Measurements from ENCODE around the gene IPO13.

IPO13 gene

DNA sequence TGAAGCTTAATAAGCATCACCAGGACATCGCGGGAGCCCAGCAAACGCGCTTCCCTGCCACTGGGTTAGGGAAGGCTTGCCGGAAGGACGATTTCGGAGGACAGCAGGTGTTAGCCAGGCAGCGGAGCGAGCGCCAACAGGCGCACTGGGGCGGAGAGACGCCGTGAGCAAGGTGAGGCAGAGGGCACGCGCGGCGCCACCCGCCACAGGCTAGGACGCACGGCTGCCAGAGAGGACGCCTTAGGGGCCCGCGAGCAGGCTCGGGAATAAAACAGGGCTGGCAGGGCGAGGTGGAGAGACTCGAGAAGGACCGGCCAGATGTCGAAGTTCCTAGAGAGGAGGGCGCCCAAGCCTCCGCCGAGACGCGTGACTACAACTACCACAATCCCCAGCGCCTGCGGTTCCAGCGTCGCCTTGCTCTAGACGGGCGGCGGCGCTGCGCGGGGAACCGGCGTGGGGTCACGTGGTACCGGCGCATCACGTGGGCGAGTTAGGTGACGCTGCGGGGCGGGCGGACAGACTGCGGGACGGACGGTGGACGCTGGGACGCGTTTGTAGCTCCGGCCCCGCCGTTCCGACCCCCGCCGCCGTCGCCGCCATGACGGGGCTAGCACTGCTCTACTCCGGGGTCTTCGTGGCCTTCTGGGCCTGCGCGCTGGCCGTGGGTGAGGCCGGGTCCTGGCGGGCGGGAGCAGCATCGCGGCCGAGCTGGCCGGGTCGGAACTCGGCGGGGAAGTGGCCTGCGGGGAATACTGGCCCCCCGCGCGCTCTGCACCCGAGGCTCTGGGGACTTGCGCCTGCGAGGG is 27.9 kb downstream of the IPO13 start, which contains the start of gene ATP6V0B:
TSS of gene ATP6V0B (plus strand) at position 518 of the 806 bp plus-strand sequence. CDS start at position 599, 81 bp downstream.
- DNase-seq (ENCODE audit: low read depth), result peak; percentile 75
- TF ChIP-seq, protein P1, sequence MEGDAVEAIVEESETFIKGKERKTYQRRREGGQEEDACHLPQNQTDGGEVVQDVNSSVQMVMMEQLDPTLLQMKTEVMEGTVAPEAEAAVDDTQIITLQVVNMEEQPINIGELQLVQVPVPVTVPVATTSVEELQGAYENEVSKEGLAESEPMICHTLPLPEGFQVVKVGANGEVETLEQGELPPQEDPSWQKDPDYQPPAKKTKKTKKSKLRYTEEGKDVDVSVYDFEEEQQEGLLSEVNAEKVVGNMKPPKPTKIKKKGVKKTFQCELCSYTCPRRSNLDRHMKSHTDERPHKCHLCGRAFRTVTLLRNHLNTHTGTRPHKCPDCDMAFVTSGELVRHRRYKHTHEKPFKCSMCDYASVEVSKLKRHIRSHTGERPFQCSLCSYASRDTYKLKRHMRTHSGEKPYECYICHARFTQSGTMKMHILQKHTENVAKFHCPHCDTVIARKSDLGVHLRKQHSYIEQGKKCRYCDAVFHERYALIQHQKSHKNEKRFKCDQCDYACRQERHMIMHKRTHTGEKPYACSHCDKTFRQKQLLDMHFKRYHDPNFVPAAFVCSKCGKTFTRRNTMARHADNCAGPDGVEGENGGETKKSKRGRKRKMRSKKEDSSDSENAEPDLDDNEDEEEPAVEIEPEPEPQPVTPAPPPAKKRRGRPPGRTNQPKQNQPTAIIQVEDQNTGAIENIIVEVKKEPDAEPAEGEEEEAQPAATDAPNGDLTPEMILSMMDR (IDR thresholded peaks at IDR 0.05; ENCODE audit: control insufficient read depth, extremely low read depth, insufficient read depth), result peak; percentile 22; the same call in 1 of the 2 replicates
- peak within 1 kb of the TSS; percentile 98 for H3K4me3 ChIP-seq (ENCODE audit: low read depth, low read length)

- DNase-seq (ENCODE audit: low read depth), result peak; percentile 27
- TF ChIP-seq, protein P1 (IDR thresholded peaks at IDR 0.05; ENCODE audit: control insufficient read depth, extremely low read depth, insufficient read depth), result no peak
- H3K4me3 ChIP-seq (ENCODE audit: low read depth, low read length), result peak overlapping the region; percentile 98
These were observed 28.7 kb downstream of the IPO13 start for GRCh38 chr1:43975249-43975961.

DNA sequence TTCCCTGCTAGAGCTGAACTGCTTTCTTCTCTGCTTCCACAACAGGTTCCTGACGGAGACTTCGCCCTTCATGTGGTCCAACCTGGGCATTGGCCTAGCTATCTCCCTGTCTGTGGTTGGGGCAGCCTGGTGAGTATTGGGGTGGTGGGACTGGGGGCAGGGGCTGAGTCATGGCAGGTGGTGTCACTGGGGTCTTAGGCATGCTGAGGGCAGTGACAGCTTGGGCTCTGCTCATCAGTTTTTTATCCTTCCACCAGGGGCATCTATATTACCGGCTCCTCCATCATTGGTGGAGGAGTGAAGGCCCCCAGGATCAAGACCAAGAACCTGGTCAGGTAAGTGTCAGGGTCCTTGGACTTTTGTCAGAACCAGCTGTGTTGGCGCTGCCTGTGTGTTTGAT is 29.3 kb downstream of the IPO13 start:
- H3K4me3 ChIP-seq (ENCODE audit: low read depth, low read length), result peak overlapping the region; percentile 98
- no peak for DNase-seq (ENCODE audit: low read depth)
- TF ChIP-seq, protein P1 (IDR thresholded peaks at IDR 0.05; ENCODE audit: control insufficient read depth, extremely low read depth, insufficient read depth), result no peak

DNA sequence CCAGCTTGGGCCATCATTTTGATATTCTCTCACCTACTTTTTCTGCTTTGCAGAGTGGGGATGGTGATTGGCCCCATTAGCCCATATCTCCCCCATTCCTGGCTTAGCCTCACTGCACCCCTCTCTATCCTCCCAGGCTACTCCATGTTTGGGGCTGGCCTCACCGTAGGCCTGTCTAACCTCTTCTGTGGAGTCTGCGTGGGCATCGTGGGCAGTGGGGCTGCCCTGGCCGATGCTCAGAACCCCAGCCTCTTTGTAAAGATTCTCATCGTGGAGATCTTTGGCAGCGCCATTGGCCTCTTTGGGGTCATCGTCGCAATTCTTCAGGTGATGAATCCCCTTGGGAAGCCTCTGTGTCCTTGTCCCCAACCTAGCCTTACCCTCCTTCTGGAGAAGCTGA is 30.1 kb downstream of the IPO13 start:
- DNase-seq (ENCODE audit: low read depth), result no peak
- TF ChIP-seq, protein P1 (IDR thresholded peaks at IDR 0.05; ENCODE audit: control insufficient read depth, extremely low read depth, insufficient read depth), result no peak
- no peak overlapping the region for H3K4me3 ChIP-seq (ENCODE audit: low read depth, low read length)

DNA sequence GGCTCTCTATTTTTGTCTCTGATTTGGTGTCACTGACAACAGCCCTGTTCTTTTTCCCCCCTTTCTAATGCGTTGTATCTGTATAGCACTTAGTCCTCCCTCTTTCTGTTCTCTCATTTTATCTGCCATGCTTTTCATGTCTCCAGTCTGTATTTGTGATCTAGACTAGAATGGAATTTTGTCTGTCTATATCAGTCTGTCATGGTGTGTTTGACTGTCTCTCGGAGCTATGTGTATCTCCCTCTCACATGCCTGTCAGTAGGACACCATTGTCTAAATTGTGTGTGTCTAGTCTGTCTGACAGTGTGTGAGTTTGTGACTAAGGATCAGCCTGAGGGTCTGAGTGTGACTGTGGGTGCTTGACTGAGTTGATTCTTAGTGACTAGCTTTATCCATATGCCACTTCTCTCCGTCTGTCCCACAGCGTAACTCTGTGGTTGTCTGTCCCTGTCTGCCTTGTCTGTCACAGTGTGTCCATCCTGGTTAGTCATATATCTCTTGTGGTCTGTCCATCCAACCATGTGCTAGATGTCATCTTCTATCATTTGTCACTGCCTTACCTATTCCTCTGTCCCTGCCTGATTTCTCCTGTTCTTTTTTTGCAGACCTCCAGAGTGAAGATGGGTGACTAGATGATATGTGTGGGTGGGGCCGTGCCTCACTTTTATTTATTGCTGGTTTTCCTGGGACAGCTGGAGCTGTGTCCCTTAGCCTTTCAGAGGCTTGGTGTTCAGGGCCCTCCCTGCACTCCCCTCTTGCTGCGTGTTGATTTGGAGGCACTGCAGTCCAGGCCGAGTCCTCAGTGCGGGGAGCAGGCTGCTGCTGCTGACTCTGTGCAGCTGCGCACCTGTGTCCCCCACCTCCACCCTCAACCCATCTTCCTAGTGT is 30.9 kb downstream of the IPO13 start:
- TF ChIP-seq, protein P1 (IDR thresholded peaks at IDR 0.05; ENCODE audit: control insufficient read depth, extremely low read depth, insufficient read depth), result no peak
- DNase-seq (ENCODE audit: low read depth), result no peak
- no peak overlapping the region for H3K4me3 ChIP-seq (ENCODE audit: low read depth, low read length)

DNA sequence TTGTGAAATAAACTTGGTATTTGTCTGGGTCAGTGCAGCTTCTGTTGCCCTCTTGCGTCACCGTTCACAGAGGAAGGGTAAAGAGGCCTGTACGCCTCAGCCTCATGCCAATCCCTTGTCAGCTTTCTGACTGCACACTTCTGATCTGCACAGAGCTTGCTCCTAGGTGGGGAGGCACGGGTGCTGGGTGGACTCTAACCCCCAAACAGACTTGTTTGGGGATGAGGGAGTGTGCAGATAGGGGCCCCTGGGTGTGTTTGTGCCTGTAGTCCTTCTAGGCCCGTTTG is 31.5 kb downstream of the IPO13 start:
- peak overlapping the region; percentile 65 for H3K4me3 ChIP-seq (ENCODE audit: low read depth, low read length)
- no peak for DNase-seq (ENCODE audit: low read depth)
- TF ChIP-seq, protein P1 (IDR thresholded peaks at IDR 0.05; ENCODE audit: control insufficient read depth, extremely low read depth, insufficient read depth), result no peak
